Fibroblast of lung (primary cell): ENCODE results near the gene PCDHGA1. TPM values are rescaled to one million over a fixed set of nuclear protein-coding genes. Genes with fewer than 3 reads are reported as not detected.
"Not testable (repeated sequence)": the region's sequence is repeated elsewhere in the genome, so short reads cannot be mapped to it uniquely, and the experiment has no call there.

ENCODE experiments used
- DNase-seq, 2 donors: peaks; one replicate each; pipeline versions ENCODE4 v3.0.0 to v3.0.0-alpha.2; 2010; ENCODE audit warnings: low read depth in 2 of 2
- H2AFZ ChIP-seq: 2 replicates; pipeline ENCODE4 v1.5.1; 2012; ENCODE audit warnings: low read length, control low read depth, inconsistent platforms
- H3K27ac ChIP-seq: 2 replicates; pipeline ENCODE4 v1.5.1; 2011; ENCODE audit warnings: low read length, control low read depth; ENCODE audit not compliant: insufficient read depth
- H3K27me3 ChIP-seq: 2 replicates; pipeline ENCODE4 v1.5.1; 2011; ENCODE audit warnings: mild to moderate bottlenecking, low read length; ENCODE audit not compliant: control insufficient read depth, insufficient read depth
- H3K36me3 ChIP-seq: 2 replicates; pipeline ENCODE4 v1.5.1; 2011; ENCODE audit warnings: low read length; ENCODE audit not compliant: control insufficient read depth, insufficient read depth
- H3K4me1 ChIP-seq: 2 replicates; pipeline ENCODE4 v1.5.1; 2011; ENCODE audit warnings: low read length; ENCODE audit not compliant: control insufficient read depth, insufficient read depth; ENCODE audit errors: extremely low read depth
- H3K4me2 ChIP-seq: 2 replicates; pipeline ENCODE4 v1.5.1; 2011; ENCODE audit warnings: low read length, control low read depth; ENCODE audit not compliant: insufficient read depth; ENCODE audit errors: extremely low read depth
- H3K4me3 ChIP-seq, 4 experiments: fragments of 200-600 bp in 1 of 4; sonication (generic) in 1 of 4; replicated peaks in 1 of 4; 2 replicates each; pipeline ENCODE4 v1.5.1; 2011 to 2016; ENCODE audit warnings: low read length in 4 of 4, low read depth in 3 of 4, mild to moderate bottlenecking in 3 of 4, control low read depth in 2 of 4, inconsistent platforms in 1 of 4, mixed read lengths in 1 of 4; ENCODE audit not compliant: insufficient read depth in 1 of 4; ENCODE audit errors: control extremely low read depth in 1 of 4
- H3K79me2 ChIP-seq: 2 replicates; pipeline ENCODE4 v1.5.1; 2012; ENCODE audit warnings: mild to moderate bottlenecking, low read length, inconsistent platforms; ENCODE audit not compliant: control insufficient read depth, insufficient read depth
- H3K9ac ChIP-seq: 2 replicates; pipeline ENCODE4 v1.5.1; 2011; ENCODE audit warnings: mild to moderate bottlenecking, low read length, control low read depth; ENCODE audit not compliant: insufficient read depth
- H3K9me3 ChIP-seq: 2 replicates; pipeline ENCODE4 v1.5.1; 2012; ENCODE audit warnings: low read depth, low read length; ENCODE audit not compliant: control insufficient read depth, insufficient read depth
- H4K20me1 ChIP-seq: 2 replicates; pipeline ENCODE4 v1.5.1; 2011; ENCODE audit warnings: low read length; ENCODE audit not compliant: control insufficient read depth, insufficient read depth; ENCODE audit errors: extremely low read depth
- EZH2 ChIP-seq: IDR thresholded peaks from 2 replicates; pipeline ENCODE4 v1.5.1; 2012; ENCODE audit warnings: low read length, control low read depth, mild to moderate bottlenecking; ENCODE audit errors: missing control alignments
- polyA plus RNA-seq, 2 donors: library from polyadenylated mRNA; depleted of rRNA in 1 of 2; stranded (reverse) in 1 of 2; unstranded in 1 of 2; fragments of >200 nt; gene quantifications; 2 replicates each; pipeline ENCODE4 v1.2.1, GENCODE V29; 2011 to 2012; ENCODE audit warnings: missing spikeins in 1 of 2
- total RNA-seq: library from RNA; depleted of rRNA; stranded (reverse); fragments of >200 nt; gene quantifications from 2 replicates; pipeline ENCODE4 v1.2.1, GENCODE V29; 2014
- TF ChIP-seq, protein P1 (sequence below), 2 donors: IDR thresholded peaks in 1 of 2; conservative IDR thresholded peaks in 1 of 2; 1 replicate in 1 of 2; 2 replicates in 1 of 2; pipeline ENCODE4 v1.5.1; 2011 to 2012; ENCODE audit warnings: low read length in 2 of 2, control low read depth in 1 of 2, inconsistent platforms in 1 of 2, low read depth in 1 of 2, mild to moderate bottlenecking in 1 of 2

PCDHGA1 gene
- total and polyA plus RNA-seq, 2 donors (not counting 1 experiment from before 2014, with no cell fraction given) = 1.6 to 1.8 TPM

DNA sequence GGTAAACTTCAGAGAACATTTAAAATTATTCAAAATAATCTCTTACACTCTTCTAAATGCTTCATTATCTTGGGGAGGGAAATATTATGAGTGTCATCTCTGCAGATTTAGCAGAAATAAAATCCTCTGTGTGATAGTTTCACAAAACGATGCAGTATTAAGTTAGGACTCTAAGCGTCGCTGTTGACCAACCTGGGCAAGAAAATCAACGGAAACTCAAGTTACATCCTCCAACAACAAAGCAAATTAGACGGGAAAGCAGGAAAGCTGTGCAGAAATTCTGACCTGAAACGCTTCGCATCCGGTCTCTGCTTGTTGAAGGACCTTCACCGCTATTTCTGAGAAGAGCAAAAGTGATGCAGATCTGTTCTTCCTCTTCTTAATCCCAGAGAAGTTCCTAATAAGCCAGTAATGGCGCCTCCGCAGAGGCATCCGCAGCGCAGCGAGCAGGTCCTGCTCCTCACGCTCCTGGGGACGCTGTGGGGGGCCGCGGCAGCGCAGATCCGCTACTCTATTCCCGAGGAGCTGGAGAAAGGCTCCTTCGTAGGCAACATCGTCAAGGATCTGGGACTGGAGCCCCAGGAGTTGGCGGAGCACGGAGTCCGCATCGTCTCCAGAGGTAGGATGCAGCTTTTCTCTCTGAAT is 43.5 kb downstream of the PCDHGA1 start, which contains the start of gene PCDHGA6:
PCDHGA6 (plus strand) TSS at position 219 of the 645 bp plus-strand sequence; CDS start at position 412, 193 bp downstream.
- no peak for TF ChIP-seq EZH2
- TF ChIP-seq, protein P1, sequence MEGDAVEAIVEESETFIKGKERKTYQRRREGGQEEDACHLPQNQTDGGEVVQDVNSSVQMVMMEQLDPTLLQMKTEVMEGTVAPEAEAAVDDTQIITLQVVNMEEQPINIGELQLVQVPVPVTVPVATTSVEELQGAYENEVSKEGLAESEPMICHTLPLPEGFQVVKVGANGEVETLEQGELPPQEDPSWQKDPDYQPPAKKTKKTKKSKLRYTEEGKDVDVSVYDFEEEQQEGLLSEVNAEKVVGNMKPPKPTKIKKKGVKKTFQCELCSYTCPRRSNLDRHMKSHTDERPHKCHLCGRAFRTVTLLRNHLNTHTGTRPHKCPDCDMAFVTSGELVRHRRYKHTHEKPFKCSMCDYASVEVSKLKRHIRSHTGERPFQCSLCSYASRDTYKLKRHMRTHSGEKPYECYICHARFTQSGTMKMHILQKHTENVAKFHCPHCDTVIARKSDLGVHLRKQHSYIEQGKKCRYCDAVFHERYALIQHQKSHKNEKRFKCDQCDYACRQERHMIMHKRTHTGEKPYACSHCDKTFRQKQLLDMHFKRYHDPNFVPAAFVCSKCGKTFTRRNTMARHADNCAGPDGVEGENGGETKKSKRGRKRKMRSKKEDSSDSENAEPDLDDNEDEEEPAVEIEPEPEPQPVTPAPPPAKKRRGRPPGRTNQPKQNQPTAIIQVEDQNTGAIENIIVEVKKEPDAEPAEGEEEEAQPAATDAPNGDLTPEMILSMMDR (conservative IDR thresholded peaks at IDR 0.05 in 1 of 2, IDR thresholded peaks at IDR 0.05 in 1 of 2; ENCODE audit: low read depth in 1 of 2, low read length in 2 of 2) = peak; percentile 41 to 61
- H2AFZ ChIP-seq = peak within 1 kb of the TSS; percentile 60
- peaks cover 8% of the 10 kb centered on the region for H3K27me3 ChIP-seq
- H3K9ac ChIP-seq = no peak within 1 kb of the TSS
- H3K9me3 ChIP-seq = peaks cover 2% of the 10 kb centered on the region
- H3K4me3 ChIP-seq = peak within 1 kb of the TSS; percentile 38 to 48 (median 46)
- no peak within 1 kb of the TSS for H3K27ac ChIP-seq
- DNase-seq = peak; percentile 25 to 57
- peak within 1 kb of the TSS; percentile 59 for H3K4me2 ChIP-seq
- H3K79me2 ChIP-seq = no peaks in the 10 kb centered on the region
- H3K4me1 ChIP-seq = no peaks in the 10 kb centered on the region
- no peaks in the 10 kb centered on the region for H3K36me3 ChIP-seq
- no peaks in the 10 kb centered on the region for H4K20me1 ChIP-seq

DNA sequence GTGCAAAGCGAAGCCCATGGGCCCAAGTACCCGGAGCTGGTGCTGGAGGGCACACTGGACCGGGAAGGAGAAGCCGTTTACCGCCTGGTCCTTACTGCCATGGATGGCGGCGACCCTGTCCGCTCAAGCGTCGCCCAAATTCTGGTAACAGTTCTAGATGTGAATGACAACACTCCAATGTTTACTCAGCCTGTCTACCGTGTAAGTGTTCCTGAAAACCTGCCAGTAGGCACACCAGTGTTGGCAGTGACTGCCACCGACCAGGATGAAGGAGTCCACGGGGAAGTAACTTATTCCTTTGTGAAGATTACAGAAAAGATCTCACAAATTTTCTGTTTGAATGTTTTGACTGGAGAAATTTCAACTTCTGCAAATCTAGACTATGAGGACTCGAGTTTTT is 44.3 kb downstream of the PCDHGA1 start:
- Histone ChIP-seq H2AFZ (no peak overlapping the region), H3K9me3 (peaks cover 2% of the 10 kb centered on the region), H3K4me2 (no peak overlapping the region), H3K27ac (no peak overlapping the region), H3K9ac (no peak overlapping the region), H3K36me3 (no peaks in the 10 kb centered on the region), H3K27me3 (peaks cover 8% of the 10 kb centered on the region), H4K20me1 (no peaks in the 10 kb centered on the region), H3K79me2 (no peaks in the 10 kb centered on the region), H3K4me3 (peak overlapping the region in 1 of 4 experiments; percentile 48), H3K4me1 (no peaks in the 10 kb centered on the region)
- no peak for DNase-seq
- TF ChIP-seq EZH2 = no peak
- TF ChIP-seq, protein P1 (conservative IDR thresholded peaks at IDR 0.05 in 1 of 2, IDR thresholded peaks at IDR 0.05 in 1 of 2; ENCODE audit: low read depth in 1 of 2, low read length in 2 of 2) = no peak

DNA sequence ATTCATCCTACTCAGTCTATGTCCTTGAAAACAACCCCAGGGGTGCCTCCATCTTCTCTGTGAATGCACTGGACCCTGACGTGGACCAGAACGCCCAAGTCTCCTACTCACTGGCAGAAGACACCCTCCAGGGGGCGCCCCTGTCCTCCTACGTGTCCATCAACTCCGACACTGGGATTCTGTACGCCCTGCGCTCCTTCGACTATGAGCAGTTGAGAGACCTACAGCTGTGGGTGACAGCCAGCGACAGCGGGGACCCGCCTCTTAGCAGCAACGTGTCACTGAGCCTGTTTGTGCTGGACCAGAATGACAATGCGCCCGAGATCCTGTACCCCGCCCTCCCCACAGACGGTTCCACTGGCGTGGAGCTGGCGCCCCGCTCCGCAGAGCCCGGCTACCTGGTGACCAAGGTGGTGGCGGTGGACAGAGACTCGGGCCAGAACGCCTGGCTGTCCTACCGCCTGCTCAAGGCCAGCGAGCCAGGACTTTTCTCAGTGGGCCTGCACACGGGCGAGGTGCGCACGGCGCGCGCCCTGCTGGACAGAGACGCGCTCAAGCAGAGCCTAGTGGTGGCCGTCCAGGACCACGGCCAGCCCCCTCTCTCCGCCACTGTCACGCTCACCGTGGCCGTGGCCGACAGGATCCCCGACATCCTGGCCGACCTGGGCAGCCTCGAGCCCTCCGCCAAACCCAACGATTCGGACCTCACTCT is 45.3 kb downstream of the PCDHGA1 start:
- not testable (repeated sequence) for H3K4me1 ChIP-seq, DNase-seq, H3K4me3 ChIP-seq, H2AFZ ChIP-seq, H3K79me2 ChIP-seq, H3K36me3 ChIP-seq, H3K27me3 ChIP-seq, H3K9me3 ChIP-seq, H4K20me1 ChIP-seq, H3K9ac ChIP-seq, H3K4me2 ChIP-seq, H3K27ac ChIP-seq
